Renal pelvis (tissue), 4 donors: ENCODE data around the gene PLB1. TPM values are rescaled to one million over a fixed set of nuclear protein-coding genes. Genes with fewer than 3 reads are reported as not detected.

ENCODE experiments used
- DNase-seq: peaks from one replicate; pipeline ENCODE4 v3.0.0-alpha.2; 2013
- polyA plus RNA-seq, 3 donors: library from polyadenylated mRNA; unstranded; fragments of 120-200 nt; gene quantifications; one replicate each; pipeline ENCODE4 v1.2.1, GENCODE V29; 2013; ENCODE audit not compliant: insufficient read length in 3 of 3

PLB1 gene
- polyA plus RNA-seq, 3 donors, result 1.1 to 1.6 (median 1.3) TPM

GRCh38 chr2:28626376-28626775 lies 130.5 kb downstream of the PLB1 start:
- DNase-seq, result no peak

GRCh38 chr2:28626891-28627421 lies 131.1 kb downstream of the PLB1 start:
- no peak for DNase-seq

- no peak for DNase-seq
These were observed 132.0 kb downstream of the PLB1 start for GRCh38 chr2:28627722-28628480.

- DNase-seq, result no peak
These were observed 132.6 kb downstream of the PLB1 start for GRCh38 chr2:28628506-28628905.

GRCh38 chr2:28628987-28629386 lies 133.1 kb downstream of the PLB1 start:
- no peak for DNase-seq

- no peak for DNase-seq
These were observed 134.1 kb downstream of the PLB1 start for GRCh38 chr2:28629910-28630309.

GRCh38 chr2:28630341-28630740 lies 134.5 kb downstream of the PLB1 start:
- no peak for DNase-seq

GRCh38 chr2:28631514-28632206 lies 135.8 kb downstream of the PLB1 start:
- DNase-seq, result no peak

- DNase-seq, result no peak
These were observed 136.9 kb downstream of the PLB1 start for GRCh38 chr2:28632791-28633190.

GRCh38 chr2:28633204-28633603 lies 137.3 kb downstream of the PLB1 start:
- DNase-seq, result no peak

- DNase-seq, result no peak
These were observed 137.9 kb downstream of the PLB1 start for GRCh38 chr2:28633746-28634145.

- no peak for DNase-seq
These were observed 139.3 kb downstream of the PLB1 start for GRCh38 chr2:28635191-28635611.

GRCh38 chr2:28636491-28636890 lies 140.6 kb downstream of the PLB1 start:
- no peak for DNase-seq

GRCh38 chr2:28637066-28638047 lies 141.5 kb downstream of the PLB1 start:
- no peak for DNase-seq

GRCh38 chr2:28638102-28638501 lies 142.2 kb downstream of the PLB1 start:
- DNase-seq, result no peak

- no peak for DNase-seq
These were observed 143.3 kb downstream of the PLB1 start for GRCh38 chr2:28639092-28639691.

GRCh38 chr2:28639836-28640235 lies 144.0 kb downstream of the PLB1 start:
- no peak for DNase-seq

GRCh38 chr2:28640260-28640907 lies 144.5 kb downstream of the PLB1 start:
- DNase-seq, result no peak

GRCh38 chr2:28640908-28641300 lies 145.0 kb downstream of the PLB1 start:
- no peak for DNase-seq

- DNase-seq, result no peak
These were observed 146.9 kb downstream of the PLB1 start for GRCh38 chr2:28642796-28643195.

- no peak for DNase-seq
These were observed 147.5 kb downstream of the PLB1 start for GRCh38 chr2:28643327-28643726.
